Large intestine (tissue), 3 donors: ENCODE data around the gene SNRPB2. TPM values are rescaled to one million over a fixed set of nuclear protein-coding genes. Genes with fewer than 3 reads are reported as not detected.

ENCODE experiments used
- DNase-seq, 2 donors: peaks; one replicate each; pipeline versions ENCODE4 v3.0.0 to v3.0.0-alpha.2; 2013
- H3K27ac ChIP-seq: one replicate; pipeline ENCODE4 v1.5.1; 2013; ENCODE audit warnings: low read length
- H3K27me3 ChIP-seq: 2 replicates; pipeline ENCODE4 v1.6.1; 2013; ENCODE audit warnings: low read length; ENCODE audit not compliant: control insufficient read depth, insufficient read depth
- H3K36me3 ChIP-seq: 2 replicates; pipeline ENCODE4 v1.6.1; 2013; ENCODE audit warnings: low read length; ENCODE audit not compliant: control insufficient read depth, insufficient read depth
- H3K4me1 ChIP-seq: one replicate; pipeline ENCODE4 v1.6.1; 2013; ENCODE audit warnings: low read length; ENCODE audit not compliant: control insufficient read depth, insufficient read depth
- H3K4me3 ChIP-seq: one replicate; pipeline ENCODE4 v1.5.1; 2013; ENCODE audit warnings: low read length
- H3K9me3 ChIP-seq: one replicate; pipeline ENCODE4 v1.6.1; 2013; ENCODE audit warnings: mild to moderate bottlenecking, low read depth, low read length, moderate library complexity; ENCODE audit not compliant: control insufficient read depth
- WGBS: methylation state at CpG from one replicate; pipeline ENCODE4 v1.1.5; 2013; ENCODE audit warnings: low lambda C conversion rate; ENCODE audit not compliant: insufficient coverage; 5-methylcytosine and 5-hydroxymethylcytosine counted together
- polyA plus RNA-seq: library from polyadenylated mRNA; unstranded; fragments of 120-200 nt; gene quantifications from one replicate; pipeline ENCODE4 v1.2.1, GENCODE V29; 2013

Gene SNRPB2
- polyA plus RNA-seq, 1 donor: 78.6 TPM

DNA sequence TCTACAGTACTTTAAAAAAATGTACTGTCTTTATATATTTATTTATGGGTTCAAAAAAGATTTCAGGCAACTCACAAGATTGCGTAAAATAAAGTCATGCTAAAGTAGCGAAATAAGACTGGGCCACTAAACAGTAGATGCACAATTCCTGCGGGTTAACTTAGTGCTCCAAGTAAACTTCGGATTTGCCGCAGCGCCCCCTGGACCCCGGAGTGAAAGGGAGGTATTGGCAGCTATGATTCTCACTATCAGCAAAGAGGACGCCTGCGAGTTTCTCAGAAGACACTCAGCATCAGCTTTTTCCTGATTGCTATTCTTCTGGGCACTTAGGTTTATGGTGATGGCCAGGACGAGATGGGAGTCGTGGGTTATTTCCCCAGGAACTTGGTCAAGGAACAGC, 19.7 kb downstream of the SNRPB2 start:
- no CpG with 5 or more reads among the region's 11 CpGs for WGBS
- H3K4me1 ChIP-seq: no peaks in the 10 kb centered on the region
- DNase-seq: no peak
- no peaks in the 10 kb centered on the region for H3K9me3 ChIP-seq
- H3K4me3 ChIP-seq: no peak overlapping the region
- H3K27me3 ChIP-seq: no peaks in the 10 kb centered on the region
- H3K36me3 ChIP-seq: no peaks in the 10 kb centered on the region
- H3K27ac ChIP-seq: no peak overlapping the region

DNA sequence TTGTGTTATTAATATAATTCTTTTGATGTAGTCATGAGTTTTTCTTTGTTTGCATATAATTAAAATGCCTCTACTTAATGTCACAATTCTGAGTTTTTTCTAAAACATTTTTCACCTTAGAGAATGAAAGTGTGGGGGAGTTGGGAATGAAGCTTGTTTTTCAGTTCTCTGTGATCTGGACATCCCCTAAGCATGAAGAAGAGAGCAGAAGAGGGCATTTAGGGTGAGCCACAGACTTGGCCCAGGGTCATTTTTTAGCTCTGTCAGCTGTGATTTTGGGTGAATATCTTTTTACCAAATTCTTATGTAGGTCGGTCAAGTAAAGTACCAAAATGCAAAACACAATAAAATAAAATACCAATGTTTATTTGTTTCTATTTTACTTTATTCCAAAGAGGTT, 22.3 kb downstream of the SNRPB2 start:
- Histone ChIP-seq H3K36me3 (no peaks in the 10 kb centered on the region), H3K27me3 (no peaks in the 10 kb centered on the region), H3K4me1 (no peaks in the 10 kb centered on the region), H3K27ac (no peak overlapping the region), H3K9me3 (no peaks in the 10 kb centered on the region), H3K4me3 (no peak overlapping the region)
- WGBS: 82% methylated on average over 1 of the region's 1 CpG
- no peak for DNase-seq

DNA sequence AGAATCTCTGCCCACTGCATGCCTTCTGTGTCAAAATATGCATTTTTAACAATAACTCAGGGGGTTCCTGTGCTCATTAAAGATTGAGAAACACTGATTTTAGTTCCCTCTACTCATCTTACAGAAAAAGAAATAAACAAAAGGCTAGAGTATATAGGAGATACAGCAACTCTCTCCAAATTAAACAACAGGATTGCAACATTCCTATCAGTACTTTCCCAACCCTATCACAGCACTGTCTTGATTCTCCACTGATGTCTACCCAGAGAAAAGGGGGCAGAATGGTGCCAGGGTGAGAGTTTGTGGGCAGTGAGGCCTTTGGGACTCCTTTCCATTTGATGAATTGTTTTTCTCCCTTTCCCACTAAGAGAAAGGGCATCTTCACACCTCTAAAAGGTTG, 23.1 kb downstream of the SNRPB2 start:
- Histone ChIP-seq H3K27ac (no peak overlapping the region), H3K36me3 (no peaks in the 10 kb centered on the region), H3K4me3 (no peak overlapping the region), H3K4me1 (no peaks in the 10 kb centered on the region), H3K27me3 (no peaks in the 10 kb centered on the region), H3K9me3 (no peaks in the 10 kb centered on the region)
- no peak for DNase-seq

DNA sequence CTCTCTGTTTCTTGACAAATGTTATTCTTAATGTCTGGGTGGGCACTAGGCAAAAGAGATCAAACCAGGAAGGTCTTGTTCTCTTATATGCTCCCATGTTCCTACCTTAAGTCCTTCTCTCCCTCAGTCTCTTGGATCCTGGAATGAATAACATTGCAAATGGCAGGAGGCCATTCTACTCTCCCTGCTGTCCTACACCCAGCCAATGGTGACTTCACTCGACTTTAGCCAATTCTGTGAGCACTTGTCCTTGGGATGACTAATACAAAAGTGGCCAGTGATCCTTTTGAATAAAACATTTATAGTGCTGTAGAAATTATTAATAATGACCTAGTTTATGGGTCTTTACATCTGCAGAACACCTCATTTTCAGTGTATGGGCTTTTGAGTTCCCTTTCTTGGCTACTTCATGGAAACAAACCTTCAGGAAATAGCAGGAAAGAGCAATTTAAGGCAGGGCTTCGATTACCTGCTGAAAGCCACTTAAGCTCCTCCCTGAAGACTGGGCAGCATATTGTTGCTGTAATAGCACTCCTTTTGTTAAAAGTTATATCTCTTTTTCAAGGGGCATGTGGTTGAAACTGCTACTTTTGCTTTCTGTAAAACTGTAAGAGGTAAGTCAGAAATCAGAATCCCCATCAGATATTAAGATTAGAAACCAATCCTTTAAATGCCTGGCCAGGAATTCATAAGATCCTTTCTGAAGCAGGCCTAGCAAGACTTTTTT, 28.8 kb downstream of the SNRPB2 start:
- WGBS: no CpG with 5 or more reads among the region's 2 CpGs
- DNase-seq: no peak
- Histone ChIP-seq H3K4me1 (no peaks in the 10 kb centered on the region), H3K27me3 (no peaks in the 10 kb centered on the region), H3K4me3 (no peak overlapping the region), H3K9me3 (no peaks in the 10 kb centered on the region), H3K27ac (no peak overlapping the region), H3K36me3 (no peaks in the 10 kb centered on the region)

DNA sequence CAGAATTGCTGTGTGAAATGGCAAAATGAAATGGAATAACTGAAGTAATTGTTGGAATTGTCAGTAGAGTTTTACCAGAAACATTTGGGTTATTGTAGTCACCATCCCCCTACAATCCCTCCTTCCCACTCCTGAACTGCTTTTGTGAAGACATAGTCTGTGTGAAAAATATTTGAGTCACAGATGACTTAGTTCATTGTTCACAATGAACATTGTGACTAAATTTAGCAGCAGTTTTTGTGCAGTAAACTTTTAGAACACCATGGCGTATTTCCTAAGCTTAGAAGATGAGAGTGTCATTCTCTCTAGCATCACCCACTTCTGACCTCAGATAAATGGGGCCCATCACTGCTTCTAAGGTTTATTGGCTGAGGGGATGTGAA, 29.3 kb downstream of the SNRPB2 start:
- H3K9me3 ChIP-seq: no peaks in the 10 kb centered on the region
- H3K4me1 ChIP-seq: no peaks in the 10 kb centered on the region
- H3K36me3 ChIP-seq: no peaks in the 10 kb centered on the region
- H3K27me3 ChIP-seq: no peaks in the 10 kb centered on the region
- H3K4me3 ChIP-seq: no peak overlapping the region
- no peak overlapping the region for H3K27ac ChIP-seq
- WGBS: no CpG with 5 or more reads among the region's 1 CpG
- DNase-seq: no peak

DNA sequence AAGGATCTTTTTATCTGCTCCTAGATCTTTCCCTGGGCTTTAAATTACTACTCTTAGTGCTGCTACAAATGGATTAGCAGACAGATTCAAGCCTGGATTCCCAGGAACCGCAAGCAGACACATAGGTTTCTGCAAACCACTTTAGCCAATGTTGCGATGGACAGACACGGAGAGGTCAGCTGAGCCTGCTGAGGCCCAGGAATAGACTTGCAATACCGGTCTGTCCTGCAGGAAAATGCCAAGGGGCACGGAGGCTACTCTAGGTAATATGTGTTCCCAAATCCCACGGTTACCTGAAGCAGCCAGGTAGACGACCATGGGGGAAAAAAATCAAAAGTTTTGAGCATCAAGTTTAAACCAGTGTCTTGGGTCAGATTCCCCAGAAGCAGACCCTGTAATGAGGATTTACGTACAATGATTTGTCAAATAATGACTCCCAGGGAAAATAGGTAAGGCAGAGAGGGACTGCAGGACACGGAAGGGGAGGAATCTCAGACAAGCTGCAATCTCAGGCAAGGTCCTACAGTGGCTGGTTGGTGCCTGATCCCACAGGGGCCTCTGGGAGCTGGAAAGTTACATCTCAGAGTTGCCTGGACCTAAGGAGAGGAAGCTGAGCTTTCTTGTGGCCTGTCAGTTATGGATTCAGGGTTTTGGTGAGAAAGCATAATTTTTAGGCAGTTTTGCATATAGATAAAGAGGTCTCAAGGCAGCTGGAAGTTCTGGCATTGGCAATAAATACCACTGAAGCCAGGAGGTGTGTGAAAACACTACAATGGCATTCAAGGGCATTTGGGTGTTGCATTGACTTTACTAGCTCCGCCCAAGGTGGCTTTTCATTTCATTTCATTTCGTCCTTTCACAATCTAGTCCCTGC, 30.8 kb downstream of the SNRPB2 start:
- Histone ChIP-seq H3K4me3 (no peak overlapping the region), H3K36me3 (no peaks in the 10 kb centered on the region), H3K4me1 (no peaks in the 10 kb centered on the region), H3K27ac (no peak overlapping the region), H3K27me3 (peaks cover under 1% of the 10 kb centered on the region), H3K9me3 (no peaks in the 10 kb centered on the region)
- DNase-seq: no peak
- 0% methylated on average over 1 of the region's 11 CpGs for WGBS

DNA sequence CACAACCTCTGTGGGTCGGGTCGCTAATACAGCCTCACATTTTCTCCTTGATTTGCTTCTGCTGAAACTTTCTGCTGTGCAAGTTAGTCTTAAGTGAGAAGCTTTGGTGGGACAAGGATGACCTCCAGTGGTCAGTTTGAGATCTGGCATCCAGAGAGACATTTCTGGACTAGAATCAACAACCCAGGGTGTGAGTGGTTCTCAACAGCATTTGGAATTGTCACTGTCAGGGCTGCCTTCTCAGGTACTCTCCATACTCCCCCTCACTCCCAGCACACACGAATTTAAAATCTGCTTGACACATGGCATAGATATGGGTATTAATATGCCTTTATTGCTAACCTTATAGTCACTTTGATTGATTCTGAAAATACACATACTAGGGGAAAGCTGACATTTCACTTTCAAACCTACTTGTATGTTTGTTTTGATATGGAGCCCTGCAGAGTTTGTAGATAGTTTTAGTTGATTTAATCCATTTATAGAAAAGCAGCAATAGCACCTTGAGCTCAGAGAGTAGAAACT, 31.5 kb downstream of the SNRPB2 start:
- no peak overlapping the region for H3K4me3 ChIP-seq
- peaks cover 2% of the 10 kb centered on the region for H3K27me3 ChIP-seq
- no peaks in the 10 kb centered on the region for H3K4me1 ChIP-seq
- no peaks in the 10 kb centered on the region for H3K36me3 ChIP-seq
- WGBS: no CpG with 5 or more reads among the region's 3 CpGs
- H3K27ac ChIP-seq: no peak overlapping the region
- H3K9me3 ChIP-seq: no peaks in the 10 kb centered on the region
- DNase-seq: peak; percentile 44 to 57

DNA sequence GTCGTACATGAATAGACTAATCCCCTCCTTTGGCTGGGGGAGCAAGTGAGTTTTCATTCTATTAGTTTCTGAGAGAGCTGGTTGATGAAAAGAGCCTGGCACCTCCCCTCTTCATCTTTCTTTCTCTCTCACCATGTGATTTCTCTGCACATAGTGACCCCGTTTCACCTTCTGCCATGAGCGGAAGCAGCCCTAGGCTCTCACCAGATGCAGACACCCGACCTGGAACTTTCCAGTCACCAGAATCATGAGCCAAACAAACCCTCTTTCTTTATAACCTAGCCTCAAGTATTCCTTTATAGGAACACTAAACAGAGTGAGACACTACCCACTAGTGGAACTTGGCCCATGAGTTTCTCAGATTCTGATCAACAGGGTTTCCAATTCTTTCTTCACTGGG, 34.7 kb downstream of the SNRPB2 start:
- DNase-seq: no peak
- no peak overlapping the region for H3K27ac ChIP-seq
- no peaks in the 10 kb centered on the region for H3K36me3 ChIP-seq
- WGBS: 80% methylated on average over 1 of the region's 4 CpGs
- H3K4me1 ChIP-seq: no peaks in the 10 kb centered on the region
- H3K9me3 ChIP-seq: no peaks in the 10 kb centered on the region
- H3K4me3 ChIP-seq: no peak overlapping the region
- H3K27me3 ChIP-seq: peaks cover 2% of the 10 kb centered on the region

DNA sequence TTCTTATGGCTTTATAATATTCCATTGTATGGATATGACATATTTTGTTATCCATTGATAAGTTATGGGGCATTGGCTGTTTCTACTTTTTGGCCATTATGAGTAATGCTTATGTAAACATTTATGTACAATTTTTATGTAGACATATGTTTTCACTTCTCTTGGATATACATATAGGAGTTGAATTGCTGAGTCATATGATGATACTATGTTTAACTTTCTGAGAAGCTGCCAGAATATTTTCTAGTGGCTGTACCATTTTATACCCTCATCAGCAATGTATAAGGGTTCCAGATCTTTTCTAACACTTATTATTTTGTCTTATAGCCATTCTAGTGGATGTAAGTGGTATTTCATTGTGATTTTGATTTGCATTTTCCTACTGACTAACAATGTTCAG, 41.4 kb downstream of the SNRPB2 start:
- H3K36me3 ChIP-seq: no peaks in the 10 kb centered on the region
- no peak overlapping the region for H3K27ac ChIP-seq
- no peak overlapping the region for H3K4me3 ChIP-seq
- no peak for DNase-seq
- no peaks in the 10 kb centered on the region for H3K4me1 ChIP-seq
- no peaks in the 10 kb centered on the region for H3K9me3 ChIP-seq
- H3K27me3 ChIP-seq: no peaks in the 10 kb centered on the region

DNA sequence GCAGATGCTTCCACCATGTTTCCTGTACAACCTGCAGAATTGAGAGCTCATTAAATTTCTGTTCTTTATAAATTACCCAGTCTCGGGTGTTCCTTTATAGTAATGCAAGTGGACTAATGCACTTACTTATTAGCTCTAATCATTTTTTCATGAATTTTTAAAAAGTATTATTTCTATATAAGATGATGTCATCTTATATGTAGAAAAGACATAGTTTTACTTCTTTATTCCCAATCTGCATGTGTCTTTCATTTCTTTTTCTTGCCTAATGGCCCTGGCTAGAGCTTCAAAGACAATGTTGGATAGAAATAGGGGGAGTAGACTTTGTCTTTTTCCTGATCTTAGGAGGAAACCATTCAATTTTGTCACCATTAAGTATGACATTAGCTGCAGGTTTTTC, 46.1 kb downstream of the SNRPB2 start:
- H3K27ac ChIP-seq: no peak overlapping the region
- no peaks in the 10 kb centered on the region for H3K36me3 ChIP-seq
- no peaks in the 10 kb centered on the region for H3K27me3 ChIP-seq
- 100% methylated on average over 1 of the region's 1 CpG for WGBS
- H3K9me3 ChIP-seq: no peaks in the 10 kb centered on the region
- no peaks in the 10 kb centered on the region for H3K4me1 ChIP-seq
- no peak for DNase-seq
- no peak overlapping the region for H3K4me3 ChIP-seq
